ENCODE results near the gene CRTC1. TPM values are rescaled to one million over a fixed set of nuclear protein-coding genes. Genes with fewer than 3 reads are reported as not detected.

The CRTC1 gene
- total RNA-seq, 4 donors from 2014 or later: 3.8 to 8.9 (median 6.3) TPM

GRCh38 chr19:18718015-18718526 lies 34.6 kb downstream of the CRTC1 start:
- Histone ChIP-seq H3K27ac (no peak overlapping the region), H3K4me3 (no peak overlapping the region), H3K9me3 (no peaks in the 10 kb centered on the region), H3K27me3 (no peaks in the 10 kb centered on the region), H3K4me1 (peaks cover 0 to 21% (median 2%) of the 10 kb centered on the region in 3 donors), H3K36me3 (peaks cover 0 to 6% of the 10 kb centered on the region in 2 donors)
- 81 to 84% methylated on average over 5 of the region's 5 CpGs for WGBS, 2 donors (ENCODE audit: low coverage in 1 of 2)
- TF ChIP-seq POLR2AphosphoS5 (IDR thresholded peaks at IDR 0.05) (no peak), POLR2A (IDR thresholded peaks at IDR 0.05) (no peak), CTCF (IDR thresholded peaks at IDR 0.05) (no peak), EP300 (IDR thresholded peaks at IDR 0.05) (no peak)
- ATAC-seq: no peak

- 66 to 92% methylated on average over 10 to 11 of the region's 16 CpGs for WGBS, 2 donors (ENCODE audit: low coverage in 1 of 2)
- H3K9me3 ChIP-seq: no peaks in the 10 kb centered on the region
- TF ChIP-seq POLR2AphosphoS5 (IDR thresholded peaks at IDR 0.05) (no peak), POLR2A (IDR thresholded peaks at IDR 0.05) (no peak), CTCF (IDR thresholded peaks at IDR 0.05) (no peak), EP300 (IDR thresholded peaks at IDR 0.05) (no peak)
- peaks cover 0 to 12% (median 2%) of the 10 kb centered on the region in 3 donors for H3K4me1 ChIP-seq
- H3K36me3 ChIP-seq: peaks cover 0 to 6% of the 10 kb centered on the region in 2 donors
- no peaks in the 10 kb centered on the region for H3K27me3 ChIP-seq
- H3K27ac ChIP-seq: no peak overlapping the region
- ATAC-seq: no peak
- no peak overlapping the region for H3K4me3 ChIP-seq
Measured at GRCh38 chr19:18718846-18719458, 35.5 kb downstream of the CRTC1 start.

- H3K4me3 ChIP-seq: no peak overlapping the region
- H3K27me3 ChIP-seq: no peaks in the 10 kb centered on the region
- WGBS, 2 donors (ENCODE audit: low coverage in 1 of 2): no CpG with 5 or more reads among the region's 25 CpGs
- H3K36me3 ChIP-seq: peaks cover 0 to 6% of the 10 kb centered on the region in 2 donors
- ATAC-seq: peak; percentile 14
- H3K4me1 ChIP-seq: peaks cover 0 to 11% (median 2%) of the 10 kb centered on the region in 3 donors
- no peak overlapping the region for H3K27ac ChIP-seq
- TF ChIP-seq POLR2A (IDR thresholded peaks at IDR 0.05) (no peak), EP300 (IDR thresholded peaks at IDR 0.05) (no peak), POLR2AphosphoS5 (IDR thresholded peaks at IDR 0.05) (no peak), CTCF (IDR thresholded peaks at IDR 0.05) (no peak)
- no peaks in the 10 kb centered on the region for H3K9me3 ChIP-seq
Measured at GRCh38 chr19:18719541-18719940, 36.1 kb downstream of the CRTC1 start.

- H3K27me3 ChIP-seq: no peaks in the 10 kb centered on the region
- no peak for TF ChIP-seq EP300 (IDR thresholded peaks at IDR 0.05)
- TF ChIP-seq POLR2AphosphoS5 (IDR thresholded peaks at IDR 0.05): no peak
- TF ChIP-seq CTCF (IDR thresholded peaks at IDR 0.05): no peak
- no peak for TF ChIP-seq POLR2A (IDR thresholded peaks at IDR 0.05)
- peaks cover 0 to 6% of the 10 kb centered on the region in 2 donors for H3K36me3 ChIP-seq
- H3K27ac ChIP-seq: no peak overlapping the region
- H3K4me3 ChIP-seq: no peak overlapping the region
- no CpG with 5 or more reads among the region's 21 CpGs for WGBS, 2 donors (ENCODE audit: low coverage in 1 of 2)
- H3K4me1 ChIP-seq: peaks cover 0 to 18% (median 0%) of the 10 kb centered on the region in 3 donors
- H3K9me3 ChIP-seq: no peaks in the 10 kb centered on the region
- no peak for ATAC-seq
Measured at GRCh38 chr19:18723871-18724377, 40.4 kb downstream of the CRTC1 start.

All from gastroesophageal sphincter (tissue), 4 donors.